ENCODE data around the gene NEURL1.
"Not testable (repeated sequence)": the region's sequence is repeated elsewhere in the genome, so short reads cannot be mapped to it uniquely, and the experiment has no call there.

The NEURL1 gene

DNA sequence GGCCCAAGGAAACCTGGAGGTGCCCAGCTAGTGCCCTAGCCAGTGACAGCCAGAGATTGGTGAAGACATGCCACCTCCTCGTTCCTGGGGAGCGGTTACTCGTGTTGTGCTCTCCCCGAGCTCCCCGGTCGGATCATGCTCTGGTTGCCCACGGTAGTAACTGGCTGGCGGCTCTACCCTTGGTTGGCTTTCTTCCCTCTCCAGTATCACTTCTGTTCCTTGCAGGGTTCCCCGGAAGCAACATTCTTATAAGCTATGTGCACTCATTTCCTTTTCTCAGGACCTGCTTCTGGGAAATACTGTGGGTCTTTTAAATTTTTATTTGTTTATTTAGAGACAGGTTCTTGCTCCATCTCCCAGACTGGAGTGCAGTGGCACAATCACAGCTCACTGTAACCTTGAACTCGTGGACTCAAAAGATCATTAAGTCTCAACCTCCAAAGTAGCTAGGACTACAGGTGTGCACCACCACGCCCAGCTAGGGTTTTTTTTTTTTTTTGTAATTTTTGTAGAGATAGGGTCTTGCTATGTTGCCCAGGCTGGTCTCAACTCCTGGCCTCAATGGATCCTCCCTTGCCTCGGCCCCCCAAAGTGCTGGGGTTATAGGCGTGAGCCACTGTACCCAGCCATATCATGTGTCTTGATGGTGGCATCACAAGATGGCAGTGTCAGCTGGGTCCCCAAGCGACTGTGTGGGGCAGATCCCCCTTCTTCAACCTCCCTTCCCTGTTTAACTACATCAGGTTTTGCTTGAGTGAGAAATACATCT, 27.9 kb upstream of the NEURL1 start:
- no peak for DNase-seq

DNA sequence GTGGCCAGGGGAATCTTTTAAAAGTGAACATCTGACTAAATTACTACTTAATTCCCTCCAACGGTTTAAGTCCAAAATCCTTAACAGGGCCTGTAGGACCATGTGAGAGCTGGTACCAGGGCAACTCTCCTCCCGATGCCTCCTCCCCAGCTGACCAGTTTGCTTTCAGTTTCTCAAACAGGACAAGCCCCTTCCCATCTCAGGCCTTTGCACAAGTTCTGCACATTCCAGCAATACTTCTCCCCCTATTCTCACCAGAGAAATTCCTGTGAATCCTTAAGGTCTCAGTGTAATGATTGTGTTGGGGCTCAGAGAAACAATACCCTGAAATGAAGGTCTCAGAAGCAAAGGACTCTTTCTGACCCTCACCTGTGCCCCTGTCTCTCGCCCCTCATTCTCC, 26.8 kb upstream of the NEURL1 start:
- no peak for DNase-seq

DNA sequence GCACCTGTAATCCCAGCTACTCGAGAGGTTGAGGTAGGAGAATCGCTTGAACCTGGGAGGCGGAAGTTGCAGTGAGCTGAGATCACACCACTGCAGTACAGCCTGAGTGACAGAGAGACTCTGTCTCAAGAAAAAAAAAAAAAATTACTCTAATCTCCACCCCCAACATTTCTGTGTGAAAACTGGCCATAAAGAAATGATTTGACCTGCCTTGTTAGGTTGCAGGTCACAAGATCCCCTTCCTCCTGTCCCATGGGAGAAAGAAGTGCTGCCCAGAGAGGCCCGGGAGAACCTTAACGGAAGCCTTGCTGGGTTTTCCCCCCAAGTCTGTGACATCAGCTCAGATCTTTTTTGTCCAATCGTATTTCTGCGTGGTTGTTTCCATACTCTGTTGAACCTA, 26.1 kb upstream of the NEURL1 start:
- DNase-seq: no peak

DNA sequence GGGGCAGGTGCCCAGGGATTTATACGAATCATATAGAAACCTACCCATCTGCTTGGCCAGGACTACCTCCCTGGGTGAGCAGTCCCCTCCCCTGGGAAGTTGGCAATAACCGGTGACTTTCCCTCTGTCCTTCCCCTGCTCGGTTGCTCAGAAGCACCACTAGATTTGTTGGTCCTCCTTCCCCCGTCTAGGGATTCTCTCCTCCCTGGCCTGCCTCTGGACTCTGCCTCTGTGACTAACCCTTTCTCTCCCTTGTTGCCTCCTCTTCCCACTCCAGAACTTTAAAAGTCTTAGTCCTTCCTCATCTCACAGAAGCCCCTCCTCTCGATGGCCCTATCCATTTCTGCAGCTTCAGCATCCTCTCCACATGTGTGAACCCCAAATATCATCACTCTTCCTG, 24.3 kb upstream of the NEURL1 start:
- DNase-seq: no peak

- peak; percentile 87 for DNase-seq
These were observed 22.5 kb upstream of the NEURL1 start for GRCh38 chr10:103470761-103471653.

- DNase-seq: peak; percentile 75
These were observed 21.5 kb upstream of the NEURL1 start for GRCh38 chr10:103472005-103472404.

DNA sequence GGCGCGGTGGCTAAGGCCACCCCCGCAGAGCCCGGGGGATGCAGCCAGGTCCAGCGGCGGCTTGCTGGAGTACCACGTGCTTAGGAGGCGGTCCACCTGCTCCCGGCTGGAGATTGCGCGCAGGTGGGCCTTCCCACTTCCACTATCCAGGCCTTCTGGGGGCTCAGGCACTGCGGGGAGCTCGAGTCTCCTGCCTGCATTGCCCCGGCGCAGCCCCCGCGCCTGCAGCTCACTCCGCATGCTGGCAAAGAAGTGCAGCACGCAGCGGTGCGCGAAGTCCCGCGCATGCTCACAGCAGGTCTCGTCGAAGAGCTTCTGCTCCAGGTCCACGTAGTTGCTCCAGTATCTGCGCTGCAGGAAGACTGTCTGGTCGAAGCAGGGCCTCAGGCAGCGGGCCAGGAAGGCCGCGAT, 20.2 kb upstream of the NEURL1 start:
- no peak for DNase-seq

GRCh38 chr10:103474077-103474476, 19.4 kb upstream of the NEURL1 start:
- DNase-seq: no peak

DNA sequence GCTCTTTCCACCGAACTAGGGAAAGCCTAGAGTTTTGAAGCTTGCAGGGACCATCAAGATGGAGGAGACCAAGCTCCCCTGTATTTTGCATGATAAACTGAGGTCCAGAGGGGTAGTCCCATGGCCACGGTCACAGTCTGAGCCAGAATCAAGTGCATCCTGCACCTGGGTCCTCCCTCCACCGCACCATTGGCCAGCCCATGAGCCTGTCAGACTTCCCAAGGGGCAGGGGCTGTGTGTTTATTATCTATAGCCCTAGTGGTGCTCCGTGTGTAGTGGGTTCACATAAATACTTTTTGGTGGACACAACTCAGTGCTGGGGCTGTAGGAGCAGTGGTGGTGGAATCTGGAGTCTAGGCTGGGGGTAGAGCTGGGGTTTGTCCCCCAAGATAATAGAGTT, 18.1 kb upstream of the NEURL1 start:
- DNase-seq: no peak

DNA sequence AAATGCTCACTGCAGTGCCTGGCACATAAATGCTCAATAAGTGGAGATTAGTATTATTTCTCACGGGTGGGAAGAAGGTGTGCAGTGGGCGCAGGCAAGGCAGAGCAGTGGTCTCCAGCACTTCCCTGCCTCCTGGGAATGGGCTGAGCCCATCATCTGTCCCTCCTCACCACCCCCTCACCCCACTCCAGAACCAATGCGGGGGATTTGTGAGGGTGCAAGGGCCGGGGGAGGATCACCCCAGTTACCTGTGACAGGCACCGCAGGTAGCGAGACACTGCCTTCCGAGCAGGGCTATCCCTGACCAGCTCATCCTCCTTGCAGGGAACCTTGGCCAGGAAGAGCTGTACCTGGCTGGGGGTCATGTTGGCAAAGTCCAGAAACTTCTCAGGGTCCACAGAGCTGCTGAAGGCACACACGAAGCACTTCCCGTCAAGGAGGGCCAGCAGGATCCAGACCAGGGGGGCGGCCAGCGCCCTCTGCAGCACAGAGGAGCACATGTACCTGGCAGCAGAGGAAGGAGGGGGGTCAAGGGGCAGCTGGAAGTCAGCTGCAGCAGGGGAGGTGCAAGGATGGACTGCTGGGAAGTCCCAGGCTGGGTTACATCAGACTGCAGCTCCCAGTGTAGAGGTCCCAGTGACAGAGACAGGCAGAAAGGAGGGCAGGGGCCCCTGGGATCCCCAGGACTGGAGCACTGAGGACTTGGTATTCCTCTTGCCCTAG, 17.3 kb upstream of the NEURL1 start:
- DNase-seq: no peak

- no peak for DNase-seq
These were observed 14.8 kb upstream of the NEURL1 start for GRCh38 chr10:103478671-103479070.

DNA sequence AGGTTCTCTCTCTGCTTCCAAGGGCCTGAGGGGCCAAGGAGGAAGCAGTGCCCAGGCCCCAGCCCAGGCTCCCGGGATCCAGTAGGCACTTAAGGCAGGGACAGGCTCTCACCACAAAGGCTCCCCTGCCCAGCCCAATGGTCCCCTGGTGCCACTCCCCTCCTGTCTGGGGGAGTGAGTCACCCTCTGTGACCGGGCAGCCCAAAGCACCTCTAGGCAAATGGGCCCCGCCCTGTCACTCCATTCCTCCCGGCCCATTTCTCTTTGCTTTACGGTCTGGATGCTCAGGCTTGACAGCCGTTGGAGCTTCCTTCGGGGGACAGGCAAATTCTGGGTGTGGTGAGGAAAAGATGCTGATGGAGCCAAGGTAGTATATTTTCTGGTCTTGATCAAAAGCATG, 14.4 kb upstream of the NEURL1 start, which contains the start of gene CALHM3:
Gene CALHM3, minus strand, starts transcription at position 106 of the 400 bp plus-strand sequence. CDS start 208 bp downstream, outside the sequence.
- DNase-seq: no peak

- DNase-seq: no peak
These were observed 13.0 kb upstream of the NEURL1 start for GRCh38 chr10:103480521-103480920.

DNA sequence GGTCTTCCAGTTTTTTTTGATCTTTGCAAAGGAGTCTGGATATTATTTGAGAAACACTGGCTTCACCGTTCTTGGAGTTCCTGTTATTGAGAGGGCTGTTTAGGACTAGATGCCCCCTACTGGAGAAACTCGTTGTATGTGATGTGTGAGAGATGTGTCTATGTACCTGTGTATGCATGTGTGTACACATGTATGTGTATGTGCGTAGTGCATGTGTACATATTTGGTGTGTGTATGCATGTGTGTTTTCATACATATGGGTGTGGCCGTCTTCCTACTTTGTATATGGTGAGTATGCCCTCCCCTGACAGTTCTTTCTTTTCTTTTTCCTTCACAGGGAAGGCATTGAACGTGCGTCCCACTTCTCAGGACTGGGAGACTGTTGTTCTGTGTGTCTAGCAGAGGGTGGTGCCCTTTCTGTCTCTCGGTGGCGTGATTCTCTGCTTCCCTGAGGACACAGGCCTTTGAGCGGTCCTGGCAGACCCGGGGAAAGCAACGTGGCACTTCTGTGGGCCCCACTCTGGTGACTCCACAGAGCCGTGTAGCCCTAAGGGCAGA, 11.5 kb upstream of the NEURL1 start:
- peak; percentile 72 for DNase-seq

- DNase-seq: not testable (repeated sequence)
These were observed 6.7 kb upstream of the NEURL1 start for GRCh38 chr10:103486635-103487409.

- DNase-seq: no peak
These were observed 6.1 kb upstream of the NEURL1 start for GRCh38 chr10:103487410-103487708.

DNA sequence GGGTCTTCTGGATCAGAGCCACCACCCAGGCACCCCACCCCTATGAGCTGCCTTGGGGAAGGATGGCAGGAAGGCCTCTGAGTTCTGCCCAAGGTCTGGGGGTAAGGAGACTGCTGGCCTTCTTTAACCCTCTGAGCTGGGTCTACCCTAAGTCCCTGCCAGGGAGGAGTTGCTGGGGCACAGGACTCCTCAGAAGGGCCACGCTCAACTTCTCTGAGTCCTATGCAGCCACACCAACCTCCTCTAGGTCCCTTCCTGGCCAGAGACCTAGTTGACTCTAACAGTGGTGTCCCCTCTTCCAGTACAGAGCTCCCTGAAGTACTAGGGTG, 2.6 kb upstream of the NEURL1 start:
- no peak for DNase-seq

DNA sequence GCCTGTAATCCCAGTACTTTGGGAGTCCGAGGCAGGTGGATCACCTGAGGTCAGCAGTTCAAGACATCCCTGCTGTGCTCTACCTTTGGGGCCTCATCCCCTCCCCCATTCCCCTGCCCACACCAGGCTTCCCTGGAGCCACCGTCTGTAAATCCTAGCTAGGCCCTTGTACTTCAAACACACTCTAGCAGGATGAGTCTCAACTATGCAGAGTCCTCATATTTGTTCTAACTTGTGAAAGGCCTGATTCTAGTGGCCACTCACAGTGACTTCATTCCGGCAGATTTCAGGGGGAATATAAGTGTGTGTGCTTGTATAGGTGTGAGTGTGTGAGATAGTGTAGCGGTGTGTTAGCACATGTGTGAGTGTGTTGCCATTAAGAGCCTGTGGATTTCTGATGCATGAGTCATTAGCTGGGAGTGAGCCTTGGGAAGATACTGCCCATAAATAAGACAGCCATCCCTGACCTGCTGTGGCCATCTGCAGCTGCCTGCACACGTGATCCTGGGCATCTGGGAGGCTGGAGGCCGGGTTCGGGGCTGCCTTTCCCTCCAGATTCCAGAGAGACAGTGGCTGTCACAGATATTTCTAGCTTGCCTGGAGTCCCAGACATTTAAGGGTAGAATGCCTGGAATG, 1.7 kb upstream of the NEURL1 start:
- no peak for DNase-seq

DNA sequence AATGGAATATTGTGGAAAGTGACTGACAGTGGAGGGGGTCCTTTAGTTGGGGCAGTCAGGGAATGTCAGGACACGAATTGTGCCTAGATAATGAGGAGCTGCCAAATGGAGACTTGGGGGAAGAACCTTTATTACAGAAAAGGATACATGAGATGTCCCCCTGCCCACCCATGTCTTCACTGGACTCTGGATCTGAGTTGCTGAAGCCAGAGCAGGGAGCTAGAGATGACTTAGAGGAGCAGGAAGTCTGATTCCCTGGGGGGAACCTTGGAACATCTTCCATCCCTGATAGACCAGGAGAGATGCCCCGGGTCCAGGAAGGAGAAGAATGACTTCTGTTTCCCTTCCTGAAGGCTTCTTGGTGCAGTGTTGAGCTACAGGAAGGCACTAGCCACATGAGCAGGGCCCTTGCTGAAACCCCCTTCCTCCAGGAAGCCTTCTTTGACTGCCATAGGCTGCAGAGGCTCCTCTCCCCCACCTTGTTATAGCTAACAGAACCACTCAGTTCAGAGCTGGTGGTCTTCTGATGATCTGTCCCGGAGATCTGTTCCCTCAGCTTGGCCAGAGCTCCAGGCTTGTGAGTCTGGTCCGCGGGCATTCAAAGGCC, 747 bp upstream of the NEURL1 start:
- no peak for DNase-seq

- DNase-seq: peak; percentile 40
These were observed 692 bp downstream of the NEURL1 start for GRCh38 chr10:103493916-103494877.

Measured in RPMI8226 (cell line).